GM19239 (cell line): ENCODE measurements around the gene TEX51.

Source experiments
- DNase-seq: peaks from one replicate; pipeline ENCODE4 v3.0.0; 2011; ENCODE audit warnings: low spot score; ENCODE audit not compliant: insufficient read length
- FAIRE-seq: peaks from 2 replicates; lab custom pipeline; 2011; peaks lifted over from hg19 to GRCh38; lab: Jason Lieb, UNC

Gene TEX51

GRCh38 chr2:126898636-126899035 is at the start of gene TEX51:
Gene TEX51, plus strand, starts transcription at chr2:126898890. Its CDS starts 29 bp downstream, at chr2:126898919.
- no peak for FAIRE-seq

GRCh38 chr2:126849054-126849453 is 49.6 kb upstream of the TEX51 start:
- FAIRE-seq (no peak), DNase-seq (no peak)

More at GRCh38 chr2:126898636-126899035, at the start of gene TEX51:
- no peak for DNase-seq

GRCh38 chr2:126849486-126849885 is 49.2 kb upstream of the TEX51 start:
- FAIRE-seq (no peak), DNase-seq (no peak)

GRCh38 chr2:126849991-126850535 is 48.6 kb upstream of the TEX51 start:
- no peak for DNase-seq
- no peak for FAIRE-seq

GRCh38 chr2:126850940-126851339 is 47.8 kb upstream of the TEX51 start:
- no peak for FAIRE-seq

GRCh38 chr2:126851756-126852155 is 46.9 kb upstream of the TEX51 start:
- FAIRE-seq (no peak), DNase-seq (no peak)

More at GRCh38 chr2:126850940-126851339, 47.8 kb upstream of the TEX51 start:
- no peak for DNase-seq

- DNase-seq, result no peak
- no peak for FAIRE-seq
Measured at GRCh38 chr2:126852361-126852760, 46.3 kb upstream of the TEX51 start.

- no peak for DNase-seq
- FAIRE-seq, result no peak
Measured at GRCh38 chr2:126855606-126856005, 43.1 kb upstream of the TEX51 start.

- DNase-seq, result no peak
- FAIRE-seq, result no peak
Measured at GRCh38 chr2:126856403-126856802, 42.3 kb upstream of the TEX51 start.

- no peak for FAIRE-seq
- DNase-seq, result no peak
Measured at GRCh38 chr2:126857502-126857901, 41.2 kb upstream of the TEX51 start.

- DNase-seq (no peak), FAIRE-seq (no peak)
Measured at GRCh38 chr2:126858013-126858412, 40.7 kb upstream of the TEX51 start.

GRCh38 chr2:126858436-126858835 is 40.3 kb upstream of the TEX51 start:
- no peak for DNase-seq
- no peak for FAIRE-seq

GRCh38 chr2:126858991-126859390 is 39.7 kb upstream of the TEX51 start:
- DNase-seq (no peak), FAIRE-seq (no peak)

GRCh38 chr2:126859631-126860030 is 39.1 kb upstream of the TEX51 start:
- no peak for DNase-seq
- FAIRE-seq, result no peak

- DNase-seq (no peak), FAIRE-seq (no peak)
Measured at GRCh38 chr2:126860385-126860784, 38.3 kb upstream of the TEX51 start.

GRCh38 chr2:126862730-126863129 is 36.0 kb upstream of the TEX51 start:
- FAIRE-seq, result no peak

GRCh38 chr2:126863336-126864015 is 35.2 kb upstream of the TEX51 start:
- no peak for FAIRE-seq
- DNase-seq, result no peak

More at GRCh38 chr2:126862730-126863129, 36.0 kb upstream of the TEX51 start:
- no peak for DNase-seq

GRCh38 chr2:126864861-126865260 is 33.8 kb upstream of the TEX51 start:
- no peak for FAIRE-seq

GRCh38 chr2:126866451-126866850 is 32.2 kb upstream of the TEX51 start:
- FAIRE-seq (no peak), DNase-seq (no peak)

More at GRCh38 chr2:126864861-126865260, 33.8 kb upstream of the TEX51 start:
- DNase-seq, result no peak

GRCh38 chr2:126874961-126875360 is 23.7 kb upstream of the TEX51 start:
- DNase-seq, result no peak
- no peak for FAIRE-seq

- FAIRE-seq, result no peak
- DNase-seq, result no peak
Measured at GRCh38 chr2:126876631-126877030, 22.1 kb upstream of the TEX51 start.

- FAIRE-seq (no peak), DNase-seq (no peak)
Measured at GRCh38 chr2:126877041-126877440, 21.6 kb upstream of the TEX51 start.
